Mesendoderm (in vitro differentiated cells): ENCODE measurements around the gene SMC1A. TPM values are rescaled to one million over a fixed set of nuclear protein-coding genes. Genes with fewer than 3 reads are reported as not detected.
"Not testable (repeated sequence)": the region's sequence is repeated elsewhere in the genome, so short reads cannot be mapped to it uniquely, and the experiment has no call there.

Experiments
- DNase-seq: peaks from one replicate; pipeline ENCODE4 v3.0.0; 2013
- H2AK5ac ChIP-seq: 2 replicates; pipeline ENCODE4 v1.6.1; 2013; ENCODE audit warnings: low read length, inconsistent platforms
- H2BK120ac ChIP-seq: 2 replicates; pipeline ENCODE4 v1.6.1; 2013; ENCODE audit warnings: low read depth, mild to moderate bottlenecking, low read length, moderate library complexity, mixed read lengths
- H2BK15ac ChIP-seq: replicated peaks from 2 replicates; pipeline ENCODE4 v1.6.1; 2013; ENCODE audit warnings: low read depth, mild to moderate bottlenecking, moderate library complexity
- H2BK5ac ChIP-seq: 2 replicates; pipeline ENCODE4 v1.6.1; 2013; ENCODE audit warnings: low read length, inconsistent platforms
- H3K18ac ChIP-seq: 2 replicates; pipeline ENCODE4 v1.6.1; 2013; ENCODE audit warnings: mild to moderate bottlenecking, low read length, mixed read lengths
- H3K23ac ChIP-seq: one replicate; pipeline ENCODE4 v1.6.1; 2013; ENCODE audit warnings: low read length
- H3K27ac ChIP-seq: 2 replicates; pipeline ENCODE4 v1.5.1; 2013; ENCODE audit warnings: low read depth, mild to moderate bottlenecking, inconsistent platforms, low read length, moderate library complexity
- H3K27me3 ChIP-seq: 2 replicates; pipeline ENCODE4 v1.6.1; 2013; ENCODE audit warnings: low read length, control low read depth, mild to moderate bottlenecking, inconsistent platforms; ENCODE audit not compliant: insufficient read depth, poor library complexity
- H3K36me3 ChIP-seq: 2 replicates; pipeline ENCODE4 v1.6.1; 2013; ENCODE audit warnings: low read length, inconsistent platforms; ENCODE audit not compliant: control insufficient read depth, insufficient read depth
- H3K4ac ChIP-seq: one replicate; pipeline ENCODE4 v1.6.1; 2013; ENCODE audit warnings: low read depth, mild to moderate bottlenecking, low read length, moderate library complexity
- H3K4me1 ChIP-seq: 2 replicates; pipeline ENCODE4 v1.6.1; 2013; ENCODE audit warnings: low read depth, low read length, inconsistent platforms; ENCODE audit not compliant: control insufficient read depth
- H3K4me2 ChIP-seq: 2 replicates; pipeline ENCODE4 v1.6.1; 2013; ENCODE audit warnings: low read length
- H3K4me3 ChIP-seq: 2 replicates; pipeline ENCODE4 v1.5.1; 2013; ENCODE audit warnings: mild to moderate bottlenecking, low read length
- H3K56ac ChIP-seq: one replicate; pipeline ENCODE4 v1.6.1; 2013; ENCODE audit warnings: low read length
- H3K79me1 ChIP-seq: 2 replicates; pipeline ENCODE4 v1.6.1; 2013; ENCODE audit warnings: low read length, inconsistent platforms
- H3K79me2 ChIP-seq: 2 replicates; pipeline ENCODE4 v1.6.1; 2013; ENCODE audit warnings: mild to moderate bottlenecking, low read length; ENCODE audit not compliant: control insufficient read depth, insufficient read depth
- H3K9ac ChIP-seq: 2 replicates; pipeline ENCODE4 v1.6.1; 2013; ENCODE audit warnings: low read length, inconsistent platforms
- H4K5ac ChIP-seq: one replicate; pipeline ENCODE4 v1.6.1; 2013; ENCODE audit warnings: low read length
- H4K8ac ChIP-seq: one replicate; pipeline ENCODE4 v1.6.1; 2013; ENCODE audit warnings: low read depth, mild to moderate bottlenecking, control low read depth, low read length, moderate library complexity
- WGBS: extraction: QIAGEN DNeasy Blood & Tissue Kit; methylation state at CpG from one replicate; pipeline ENCODE4 v1.1.7; 2013; ENCODE audit warnings: low lambda C conversion rate, missing lambda C conversion rate; ENCODE audit not compliant: insufficient coverage; ENCODE audit errors: extremely low coverage; 5-methylcytosine and 5-hydroxymethylcytosine counted together
- polyA plus RNA-seq, 2 experiments: library from polyadenylated mRNA; stranded (reverse); fragments of 200-250 nt; gene quantifications; one replicate each; pipeline ENCODE4 v1.2.3, GENCODE V29; 2013

SMC1A gene
- 61.8 TPM for polyA plus RNA-seq (2013, experiment 1 of 2)
- 64.2 TPM for polyA plus RNA-seq (2013, experiment 2 of 2)

DNA sequence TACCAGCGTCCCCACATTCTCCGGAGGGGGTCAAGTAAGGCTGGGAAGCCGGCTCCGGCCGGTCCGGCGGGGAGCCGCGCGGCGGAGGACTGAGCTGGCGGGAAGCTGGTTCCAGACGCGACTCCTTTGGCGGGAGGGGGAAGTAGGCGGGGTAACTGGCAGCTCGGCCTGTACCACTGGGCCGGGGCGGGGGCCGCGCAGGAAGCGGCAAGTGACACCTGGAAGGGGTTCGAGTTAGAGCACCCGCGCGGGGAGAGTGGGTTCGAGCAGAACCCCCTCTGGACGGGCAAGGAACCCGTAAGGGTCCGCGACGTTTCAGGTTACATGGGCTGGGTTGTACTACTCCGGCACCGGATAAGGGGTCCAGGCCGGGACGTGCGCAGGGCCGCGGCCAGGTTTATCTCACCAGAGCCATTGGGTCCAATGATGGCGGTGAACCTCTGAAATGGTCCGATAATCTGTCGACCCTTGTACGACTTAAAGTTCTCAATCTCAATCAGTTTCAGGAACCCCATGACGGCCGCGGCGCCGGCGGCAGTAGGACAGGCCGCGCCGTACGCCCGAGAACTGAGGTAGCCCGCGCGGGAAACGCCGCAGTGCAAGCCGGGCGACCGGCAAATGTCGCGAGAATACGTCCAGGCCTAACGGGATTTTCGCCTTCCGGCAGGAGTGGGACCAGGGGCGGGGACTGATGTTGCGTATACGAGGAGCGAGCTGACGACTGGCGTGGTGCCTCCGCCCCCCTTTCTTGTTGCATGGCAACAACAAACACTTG lies at the start of gene SMC1A:
Gene SMC1A (minus strand): TSS at position 569 of the 775 bp plus-strand sequence. CDS start 54 bp downstream, at position 515.
- Histone ChIP-seq H3K4me2 (peak within 1 kb of the TSS; percentile 71), H2BK15ac (no peak within 1 kb of the TSS), H3K79me1 (no peaks in the 10 kb centered on the region), H3K9ac (peak within 1 kb of the TSS; percentile 90), H2AK5ac (no peak within 1 kb of the TSS), H2BK5ac (no peak within 1 kb of the TSS), H4K5ac (no peak within 1 kb of the TSS), H3K4ac (no peak within 1 kb of the TSS), H3K4me1 (peaks cover 2% of the 10 kb centered on the region), H2BK120ac (no peak within 1 kb of the TSS), H3K27ac (peak within 1 kb of the TSS; percentile 93), H3K79me2 (peaks cover 30% of the 10 kb centered on the region), H4K8ac (no peak within 1 kb of the TSS), H3K23ac (no peak within 1 kb of the TSS), H3K18ac (peak within 1 kb of the TSS; percentile 19), H3K36me3 (no peaks in the 10 kb centered on the region), H3K27me3 (no peaks in the 10 kb centered on the region), H3K56ac (peak within 1 kb of the TSS; percentile 90), H3K4me3 (peak within 1 kb of the TSS; percentile 82)
- WGBS: no CpG with 5 or more reads among the region's 75 CpGs
- DNase-seq: peak; percentile 99

DNA sequence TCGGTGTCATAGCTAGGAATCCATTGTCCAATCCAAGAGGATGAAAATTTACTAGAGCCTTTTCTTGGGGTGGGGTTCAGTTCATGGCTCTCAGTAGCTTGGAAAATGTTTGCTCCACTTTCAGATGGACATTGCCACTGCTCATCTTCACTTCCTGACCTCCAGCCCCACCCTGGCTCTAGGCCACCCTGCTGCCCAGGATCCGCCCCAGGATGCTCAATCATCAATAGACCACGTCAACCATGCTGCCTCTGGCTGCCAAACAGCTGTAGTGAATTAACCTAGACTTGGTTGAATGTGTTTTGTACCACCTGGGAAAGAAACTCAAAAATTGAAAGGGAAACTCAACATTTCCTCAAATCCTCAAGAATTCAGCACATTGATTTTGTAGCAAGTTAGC lies 48.9 kb upstream of the SMC1A start:
- Histone ChIP-seq H3K27ac (no peak overlapping the region), H3K4me1 (no peaks in the 10 kb centered on the region), H2BK15ac (no peak overlapping the region), H3K27me3 (no peaks in the 10 kb centered on the region), H4K8ac (no peak overlapping the region), H3K9ac (no peak overlapping the region), H4K5ac (no peak overlapping the region), H2BK120ac (no peak overlapping the region), H3K79me1 (no peaks in the 10 kb centered on the region), H3K4me3 (no peak overlapping the region), H3K23ac (no peak overlapping the region), H2AK5ac (no peak overlapping the region), H3K18ac (no peak overlapping the region), H3K4ac (no peak overlapping the region), H3K4me2 (no peak overlapping the region), H3K36me3 (no peaks in the 10 kb centered on the region), H2BK5ac (no peak overlapping the region), H3K56ac (no peak overlapping the region), H3K79me2 (no peaks in the 10 kb centered on the region)
- WGBS: no CpG with 5 or more reads among the region's 3 CpGs
- no peak for DNase-seq

- not testable (repeated sequence) for H3K9ac ChIP-seq, H3K4ac ChIP-seq, H3K4me1 ChIP-seq, DNase-seq, H3K4me3 ChIP-seq, H3K36me3 ChIP-seq, H3K79me1 ChIP-seq, H2BK15ac ChIP-seq, H3K79me2 ChIP-seq, H3K18ac ChIP-seq, H3K27ac ChIP-seq, H3K56ac ChIP-seq, H3K27me3 ChIP-seq, H2BK120ac ChIP-seq, H2AK5ac ChIP-seq, H3K4me2 ChIP-seq, H4K5ac ChIP-seq, H2BK5ac ChIP-seq, H4K8ac ChIP-seq, H3K23ac ChIP-seq
- WGBS: no CpG with 5 or more reads among the region's 3 CpGs
These were observed 46.2 kb upstream of the SMC1A start for GRCh38 chrX:53468659-53469058.

- H4K5ac ChIP-seq: no peak overlapping the region
- no peak overlapping the region for H3K4me3 ChIP-seq
- no peak overlapping the region for H4K8ac ChIP-seq
- H3K23ac ChIP-seq: no peak overlapping the region
- H3K79me2 ChIP-seq: no peaks in the 10 kb centered on the region
- H3K27me3 ChIP-seq: no peaks in the 10 kb centered on the region
- H3K9ac ChIP-seq: no peak overlapping the region
- no peaks in the 10 kb centered on the region for H3K4me1 ChIP-seq
- no peak for DNase-seq
- H3K4ac ChIP-seq: no peak overlapping the region
- no peak overlapping the region for H2BK5ac ChIP-seq
- no CpG with 5 or more reads among the region's 5 CpGs for WGBS
- H2BK15ac ChIP-seq: no peak overlapping the region
- no peak overlapping the region for H2BK120ac ChIP-seq
- H2AK5ac ChIP-seq: no peak overlapping the region
- no peak overlapping the region for H3K27ac ChIP-seq
- no peak overlapping the region for H3K4me2 ChIP-seq
- H3K18ac ChIP-seq: no peak overlapping the region
- no peak overlapping the region for H3K56ac ChIP-seq
- no peaks in the 10 kb centered on the region for H3K36me3 ChIP-seq
- no peaks in the 10 kb centered on the region for H3K79me1 ChIP-seq
These were observed 35.6 kb upstream of the SMC1A start for GRCh38 chrX:53458082-53458481.

GRCh38 chrX:53456254-53456653 lies 33.8 kb upstream of the SMC1A start:
- Histone ChIP-seq H4K5ac (no peak overlapping the region), H3K79me1 (no peaks in the 10 kb centered on the region), H3K27me3 (no peaks in the 10 kb centered on the region), H3K4me1 (no peaks in the 10 kb centered on the region), H2BK120ac (no peak overlapping the region), H3K27ac (no peak overlapping the region), H2BK15ac (no peak overlapping the region), H3K36me3 (no peaks in the 10 kb centered on the region), H3K23ac (no peak overlapping the region), H3K79me2 (no peaks in the 10 kb centered on the region), H2AK5ac (no peak overlapping the region), H3K4me3 (no peak overlapping the region), H3K18ac (no peak overlapping the region), H2BK5ac (no peak overlapping the region), H4K8ac (no peak overlapping the region), H3K9ac (no peak overlapping the region), H3K4ac (no peak overlapping the region), H3K56ac (no peak overlapping the region), H3K4me2 (no peak overlapping the region)
- no CpG with 5 or more reads among the region's 3 CpGs for WGBS
- DNase-seq: no peak

DNA sequence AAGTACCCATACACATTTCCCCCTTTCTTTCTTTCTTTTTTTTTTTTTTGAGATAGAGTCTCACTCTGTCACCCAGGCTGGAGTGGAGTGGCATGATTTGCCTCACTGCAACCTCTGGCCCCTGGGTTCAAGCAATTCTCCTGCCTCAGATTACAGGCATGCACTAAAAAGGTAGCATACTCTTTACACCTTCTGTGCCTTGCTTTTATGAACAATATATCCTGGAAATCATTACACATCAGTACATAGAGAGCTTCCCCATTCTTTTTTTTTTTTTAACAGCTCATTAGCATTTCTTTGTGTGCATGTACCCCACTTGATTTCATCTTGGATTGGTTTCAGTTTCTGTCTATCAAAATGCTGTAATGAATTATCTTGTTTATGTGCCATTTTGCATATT lies 30.4 kb upstream of the SMC1A start:
- no peak overlapping the region for H3K9ac ChIP-seq
- no peak overlapping the region for H4K5ac ChIP-seq
- H3K18ac ChIP-seq: no peak overlapping the region
- no peak overlapping the region for H3K4me3 ChIP-seq
- no peaks in the 10 kb centered on the region for H3K36me3 ChIP-seq
- no peak overlapping the region for H3K27ac ChIP-seq
- H3K56ac ChIP-seq: no peak overlapping the region
- H3K27me3 ChIP-seq: no peaks in the 10 kb centered on the region
- DNase-seq: no peak
- no peak overlapping the region for H4K8ac ChIP-seq
- H2AK5ac ChIP-seq: no peak overlapping the region
- no peaks in the 10 kb centered on the region for H3K4me1 ChIP-seq
- no peak overlapping the region for H3K4ac ChIP-seq
- no peak overlapping the region for H3K23ac ChIP-seq
- H2BK120ac ChIP-seq: no peak overlapping the region
- no peak overlapping the region for H3K4me2 ChIP-seq
- H2BK5ac ChIP-seq: no peak overlapping the region
- no peak overlapping the region for H2BK15ac ChIP-seq
- no peaks in the 10 kb centered on the region for H3K79me1 ChIP-seq
- H3K79me2 ChIP-seq: no peaks in the 10 kb centered on the region
